Activated CD8-positive, alpha-beta T cell treated with anti-CD3 and anti-CD28 coated beads, Interleukin-2, amount 10 ng/mL, durations not matched to agents 7 days and 5 days (primary cell): ENCODE data around the gene SNAPIN. TPM values are rescaled to one million over a fixed set of nuclear protein-coding genes. Genes with fewer than 3 reads are reported as not detected.
A peak's percentile ranks its signal among the peaks of the same experiment; 100 is the strongest.
"Not testable (repeated sequence)": the region's sequence is repeated elsewhere in the genome, so short reads cannot be mapped to it uniquely, and the experiment has no call there.

Experiments used
- ATAC-seq: fragments of 150-1000 bp; cut with Tn5 transposase; one replicate; pipeline ENCODE4 v1.10.0; 2021; ENCODE audit warnings: moderate library complexity
- CTCF ChIA-PET: fragments of 350-600 bp; sonication (Branson Sonifier 250); formaldehyde crosslinking; loops from one replicate; lab custom pipeline; 2021; ENCODE audit warnings: antibody characterized with exemption; lab: Charles Lee
- POLR2A ChIA-PET: fragments of 350-600 bp; sonication (Branson Sonifier 250); formaldehyde crosslinking; loops from one replicate; lab custom pipeline; 2021; ENCODE audit warnings: antibody characterized with exemption; lab: Charles Lee
- DNase-seq: peaks from one replicate; pipeline ENCODE4 v3.0.0-alpha.2; 2020
- H3K27ac Mint-ChIP-seq: one replicate; pipeline ENCODE4 v1.8.0; 2021; ENCODE audit warnings: mild to moderate bottlenecking, mixed read lengths
- H3K27me3 Mint-ChIP-seq: one replicate; pipeline ENCODE4 v1.8.0; 2021; ENCODE audit warnings: low read depth, mixed read lengths
- H3K36me3 Mint-ChIP-seq: one replicate; pipeline ENCODE4 v1.8.0; 2021; ENCODE audit warnings: low read depth, mixed read lengths
- H3K4me1 Mint-ChIP-seq: one replicate; pipeline ENCODE4 v1.8.0; 2021; ENCODE audit warnings: low read depth, mixed read lengths
- H3K4me3 Mint-ChIP-seq: one replicate; pipeline ENCODE4 v1.8.0; 2021; ENCODE audit warnings: mild to moderate bottlenecking, mixed read lengths
- H3K9me3 Mint-ChIP-seq: one replicate; pipeline ENCODE4 v1.8.0; 2022; ENCODE audit warnings: mixed read lengths; ENCODE audit not compliant: insufficient read depth
- total RNA-seq, 2 experiments: library from RNA; stranded (reverse); gene quantifications; one replicate each; pipeline ENCODE4 v1.2.3, GENCODE V29; 2021

Gene SNAPIN
- total RNA-seq, 2 experiments from 2014 or later: 36.5 to 37.7 TPM

GRCh38 chr1:153636312-153636711, 22.2 kb upstream of the SNAPIN start:
- Mint-ChIP-seq H3K27me3 (no peaks in the 10 kb centered on the region), H3K9me3 (no peaks in the 10 kb centered on the region), H3K4me3 (no peak overlapping the region), H3K4me1 (peaks cover 41% of the 10 kb centered on the region), H3K27ac (no peak overlapping the region), H3K36me3 (peaks cover 58% of the 10 kb centered on the region)
- no peak for DNase-seq
- ChIA-PET POLR2A (interaction anchor here (0.5 to 3.8 kb wide), 3 partner anchors 12 to 1169 kb away, joined by 4 to 33 read pairs (median 9); partner anchors contain the start of gene S100A6), CTCF (interaction anchor here (0.9 kb wide), 1 partner anchor 9 kb away, joined by 3 read pairs; no protein-coding TSS in a partner anchor)
- no peak for ATAC-seq

- peaks cover 71% of the 10 kb centered on the region for H3K36me3 Mint-ChIP-seq
- H3K27ac Mint-ChIP-seq: no peak overlapping the region
- H3K27me3 Mint-ChIP-seq: no peaks in the 10 kb centered on the region
- no peak for ATAC-seq
- peaks cover 30% of the 10 kb centered on the region for H3K4me1 Mint-ChIP-seq
- DNase-seq: no peak
- ChIA-PET POLR2A (interaction anchor here (0.9 to 1.4 kb wide), 4 partner anchors 11 to 34 kb away, joined by 3 to 5 read pairs (median 3); no protein-coding TSS in a partner anchor), CTCF (interaction anchor here (1.6 to 2.3 kb wide), 4 partner anchors 11 to 349 kb away, joined by 6 to 9 read pairs (median 7); partner anchors contain the start of gene RAB13)
- no peak overlapping the region for H3K4me3 Mint-ChIP-seq
- no peaks in the 10 kb centered on the region for H3K9me3 Mint-ChIP-seq
These were observed 20.2 kb upstream of the SNAPIN start for GRCh38 chr1:153638261-153638660.

GRCh38 chr1:153639280-153639679, 19.2 kb upstream of the SNAPIN start:
- no peak for ATAC-seq
- no peak for DNase-seq
- ChIA-PET POLR2A (interaction anchor here (0.7 to 0.8 kb wide), 2 partner anchors 9 to 32 kb away, joined by 4 read pairs; no protein-coding TSS in a partner anchor), CTCF (interaction anchor here (1.1 kb wide), 1 partner anchor 129 kb away, joined by 4 read pairs; no protein-coding TSS in a partner anchor)
- Mint-ChIP-seq H3K36me3 (peaks cover 72% of the 10 kb centered on the region), H3K4me3 (no peak overlapping the region), H3K4me1 (peaks cover 32% of the 10 kb centered on the region), H3K27ac (no peak overlapping the region), H3K27me3 (no peaks in the 10 kb centered on the region), H3K9me3 (no peaks in the 10 kb centered on the region)

GRCh38 chr1:153640213-153640612, 18.3 kb upstream of the SNAPIN start:
- not testable (repeated sequence) for H3K27me3 Mint-ChIP-seq, DNase-seq, ATAC-seq, H3K4me3 Mint-ChIP-seq, H3K9me3 Mint-ChIP-seq, H3K27ac Mint-ChIP-seq
- H3K36me3 Mint-ChIP-seq: peaks cover 75% of the 10 kb centered on the region
- ChIA-PET POLR2A (interaction anchor here (0.7 to 0.8 kb wide), 2 partner anchors 10 to 31 kb away, joined by 4 read pairs; no protein-coding TSS in a partner anchor), CTCF (interaction anchor here (1.1 kb wide), 1 partner anchor 130 kb away, joined by 4 read pairs; no protein-coding TSS in a partner anchor)
- H3K4me1 Mint-ChIP-seq: peaks cover 38% of the 10 kb centered on the region

- ChIA-PET POLR2A (no interaction called here), CTCF (no interaction called here)
- peaks cover 41% of the 10 kb centered on the region for H3K4me1 Mint-ChIP-seq
- H3K27me3 Mint-ChIP-seq: no peaks in the 10 kb centered on the region
- H3K36me3 Mint-ChIP-seq: peaks cover 79% of the 10 kb centered on the region
- ATAC-seq (no peak), DNase-seq (no peak)
- H3K4me3 Mint-ChIP-seq: no peak overlapping the region
- H3K9me3 Mint-ChIP-seq: no peaks in the 10 kb centered on the region
- H3K27ac Mint-ChIP-seq: no peak overlapping the region
These were observed 17.6 kb upstream of the SNAPIN start for GRCh38 chr1:153640861-153641260.

GRCh38 chr1:153642161-153642560, 16.3 kb upstream of the SNAPIN start:
- Mint-ChIP-seq H3K27me3 (no peaks in the 10 kb centered on the region), H3K9me3 (no peaks in the 10 kb centered on the region), H3K4me3 (no peak overlapping the region), H3K36me3 (peaks cover 81% of the 10 kb centered on the region), H3K27ac (no peak overlapping the region), H3K4me1 (peaks cover 43% of the 10 kb centered on the region)
- CTCF ChIA-PET: no interaction called here
- POLR2A ChIA-PET: interaction anchor here (2.5 kb wide), 1 partner anchor 8 kb away, joined by 24 read pairs; the partner anchor contains the start of gene CHTOP
- no peak for DNase-seq
- ATAC-seq: no peak

- POLR2A ChIA-PET: interaction anchor here (0.7 to 2.5 kb wide), 4 partner anchors 8 to 28 kb away, joined by 3 to 24 read pairs (median 4); partner anchors contain the start of genes CHTOP and SNAPIN
These were observed 15.4 kb upstream of the SNAPIN start for GRCh38 chr1:153643100-153643499.

GRCh38 chr1:153643816-153644215, 14.7 kb upstream of the SNAPIN start:
- Mint-ChIP-seq H3K9me3 (no peaks in the 10 kb centered on the region), H3K27ac (no peak overlapping the region), H3K4me3 (no peak overlapping the region), H3K36me3 (peaks cover 73% of the 10 kb centered on the region), H3K4me1 (peaks cover 47% of the 10 kb centered on the region), H3K27me3 (no peaks in the 10 kb centered on the region)
- ATAC-seq (no peak), DNase-seq (no peak)
- CTCF ChIA-PET: interaction anchor here (1.3 to 2.8 kb wide), 5 partner anchors 9 to 133 kb away, joined by 3 to 13 read pairs (median 5); no protein-coding TSS in a partner anchor
- POLR2A ChIA-PET: interaction anchor here (0.7 to 2.5 kb wide), 4 partner anchors 7 to 28 kb away, joined by 3 to 24 read pairs (median 4); partner anchors contain the start of genes CHTOP and SNAPIN

More at GRCh38 chr1:153643100-153643499, 15.4 kb upstream of the SNAPIN start:
- Mint-ChIP-seq H3K4me1 (peaks cover 43% of the 10 kb centered on the region), H3K36me3 (peaks cover 79% of the 10 kb centered on the region), H3K27me3 (no peaks in the 10 kb centered on the region), H3K9me3 (no peaks in the 10 kb centered on the region), H3K4me3 (no peak overlapping the region), H3K27ac (no peak overlapping the region)
- no peak for ATAC-seq
- DNase-seq: no peak
- CTCF ChIA-PET: interaction anchor here (0.9 to 2.8 kb wide), 5 partner anchors 8 to 133 kb away, joined by 3 to 13 read pairs (median 5); no protein-coding TSS in a partner anchor

GRCh38 chr1:153646672-153647345, 11.7 kb upstream of the SNAPIN start:
- DNase-seq (no peak), ATAC-seq (no peak)
- peak overlapping the region; percentile 77 for H3K27ac Mint-ChIP-seq
- peaks cover 57% of the 10 kb centered on the region for H3K36me3 Mint-ChIP-seq
- ChIA-PET CTCF (interaction anchor here (0.9 to 1.3 kb wide), 3 partner anchors 12 to 74 kb away, joined by 3 to 4 read pairs (median 4); partner anchors contain the start of gene SNAPIN), POLR2A (interaction anchor here (0.6 to 4.8 kb wide), 2 partner anchors 12 to 14 kb away, joined by 3 to 33 read pairs; partner anchors contain the start of gene CHTOP)
- H3K27me3 Mint-ChIP-seq: no peaks in the 10 kb centered on the region
- H3K4me3 Mint-ChIP-seq: no peak overlapping the region
- peaks cover 59% of the 10 kb centered on the region for H3K4me1 Mint-ChIP-seq
- no peaks in the 10 kb centered on the region for H3K9me3 Mint-ChIP-seq

GRCh38 chr1:153647346-153647714, 11.2 kb upstream of the SNAPIN start:
- H3K27me3 Mint-ChIP-seq: no peaks in the 10 kb centered on the region
- H3K4me1 Mint-ChIP-seq: peaks cover 59% of the 10 kb centered on the region
- peak overlapping the region; percentile 76 for H3K27ac Mint-ChIP-seq
- no peak for DNase-seq
- H3K36me3 Mint-ChIP-seq: peaks cover 52% of the 10 kb centered on the region
- no peak for ATAC-seq
- H3K9me3 Mint-ChIP-seq: no peaks in the 10 kb centered on the region
- POLR2A ChIA-PET: interaction anchor here (0.6 to 4.8 kb wide), 2 partner anchors 13 to 14 kb away, joined by 3 to 33 read pairs; partner anchors contain the start of gene CHTOP
- CTCF ChIA-PET: interaction anchor here (1.0 kb wide), 1 partner anchor 11 kb away, joined by 3 read pairs; the partner anchor contains the start of gene SNAPIN
- no peak overlapping the region for H3K4me3 Mint-ChIP-seq

- Mint-ChIP-seq H3K27me3 (no peaks in the 10 kb centered on the region), H3K36me3 (peaks cover 46% of the 10 kb centered on the region), H3K9me3 (no peaks in the 10 kb centered on the region), H3K4me3 (no peak overlapping the region), H3K4me1 (peaks cover 57% of the 10 kb centered on the region), H3K27ac (no peak overlapping the region)
- ChIA-PET POLR2A (interaction anchor here (0.5 to 4.8 kb wide), 3 partner anchors 13 to 103 kb away, joined by 3 to 33 read pairs (median 3); partner anchors contain the start of genes CHTOP and S100A14), CTCF (no interaction called here)
- no peak for ATAC-seq
- no peak for DNase-seq
These were observed 10.4 kb upstream of the SNAPIN start for GRCh38 chr1:153648000-153648643.
